ENCODE results near the gene STUM.

STUM gene

DNA sequence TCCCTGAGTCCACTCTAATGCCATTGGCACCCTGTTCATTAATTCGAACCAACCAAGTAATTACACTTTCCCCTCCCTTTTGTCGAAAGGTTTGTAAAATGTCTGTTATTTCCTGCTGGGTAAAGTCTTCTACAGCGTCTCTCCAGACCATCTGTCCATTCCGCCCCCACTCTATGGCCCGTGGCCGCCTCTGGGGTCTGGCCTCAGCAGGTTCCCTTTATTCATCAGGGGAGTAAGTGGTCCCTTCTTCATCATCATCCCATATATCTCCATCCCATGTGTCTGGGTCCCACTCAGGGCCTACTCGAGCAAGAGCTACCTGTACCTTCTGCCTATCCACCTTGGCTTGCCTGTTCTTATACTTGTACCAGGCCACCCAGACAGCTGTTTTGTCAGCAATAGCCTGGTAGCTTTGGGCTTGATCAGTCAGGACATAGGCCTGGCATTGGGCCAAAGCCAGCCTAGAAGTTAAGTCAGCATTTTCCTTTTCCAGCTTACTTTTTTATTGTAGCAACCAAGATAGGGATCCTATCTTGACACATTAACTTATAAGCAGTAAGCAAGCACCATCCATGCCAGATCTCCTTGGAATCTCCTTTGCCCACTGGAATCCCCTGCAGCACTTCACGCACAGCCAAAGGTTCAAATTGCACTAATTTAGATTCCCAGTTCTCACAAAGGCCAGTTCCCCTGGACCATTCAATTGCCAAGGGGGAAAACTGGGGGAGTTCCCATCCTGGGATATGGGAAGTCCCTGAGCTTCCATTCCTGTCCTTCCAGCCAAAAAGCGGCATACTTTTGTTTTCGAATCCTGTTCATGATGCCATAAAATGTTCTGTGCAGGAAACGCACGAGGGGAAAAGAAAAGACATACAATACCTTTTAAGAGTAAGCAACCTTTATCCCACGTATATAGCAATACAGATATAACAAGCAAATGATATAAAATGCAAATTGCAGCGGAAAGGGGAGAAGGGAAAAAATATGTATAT, 6.6 kb upstream of the STUM start:
- TF ChIP-seq, protein P1, sequence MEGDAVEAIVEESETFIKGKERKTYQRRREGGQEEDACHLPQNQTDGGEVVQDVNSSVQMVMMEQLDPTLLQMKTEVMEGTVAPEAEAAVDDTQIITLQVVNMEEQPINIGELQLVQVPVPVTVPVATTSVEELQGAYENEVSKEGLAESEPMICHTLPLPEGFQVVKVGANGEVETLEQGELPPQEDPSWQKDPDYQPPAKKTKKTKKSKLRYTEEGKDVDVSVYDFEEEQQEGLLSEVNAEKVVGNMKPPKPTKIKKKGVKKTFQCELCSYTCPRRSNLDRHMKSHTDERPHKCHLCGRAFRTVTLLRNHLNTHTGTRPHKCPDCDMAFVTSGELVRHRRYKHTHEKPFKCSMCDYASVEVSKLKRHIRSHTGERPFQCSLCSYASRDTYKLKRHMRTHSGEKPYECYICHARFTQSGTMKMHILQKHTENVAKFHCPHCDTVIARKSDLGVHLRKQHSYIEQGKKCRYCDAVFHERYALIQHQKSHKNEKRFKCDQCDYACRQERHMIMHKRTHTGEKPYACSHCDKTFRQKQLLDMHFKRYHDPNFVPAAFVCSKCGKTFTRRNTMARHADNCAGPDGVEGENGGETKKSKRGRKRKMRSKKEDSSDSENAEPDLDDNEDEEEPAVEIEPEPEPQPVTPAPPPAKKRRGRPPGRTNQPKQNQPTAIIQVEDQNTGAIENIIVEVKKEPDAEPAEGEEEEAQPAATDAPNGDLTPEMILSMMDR (IDR thresholded peaks at IDR 0.05; ENCODE audit: control extremely low read depth, extremely low read depth, low read depth, missing control alignments), result no peak
- no peak for DNase-seq (ENCODE audit: extremely low spot score)
- ChIA-PET CTCF (interaction anchor here (1.0 to 1.2 kb wide), 2 partner anchors 17 to 117 kb away, joined by 3 to 5 read pairs; no protein-coding TSS in a partner anchor), POLR2A (no interaction called here)

DNA sequence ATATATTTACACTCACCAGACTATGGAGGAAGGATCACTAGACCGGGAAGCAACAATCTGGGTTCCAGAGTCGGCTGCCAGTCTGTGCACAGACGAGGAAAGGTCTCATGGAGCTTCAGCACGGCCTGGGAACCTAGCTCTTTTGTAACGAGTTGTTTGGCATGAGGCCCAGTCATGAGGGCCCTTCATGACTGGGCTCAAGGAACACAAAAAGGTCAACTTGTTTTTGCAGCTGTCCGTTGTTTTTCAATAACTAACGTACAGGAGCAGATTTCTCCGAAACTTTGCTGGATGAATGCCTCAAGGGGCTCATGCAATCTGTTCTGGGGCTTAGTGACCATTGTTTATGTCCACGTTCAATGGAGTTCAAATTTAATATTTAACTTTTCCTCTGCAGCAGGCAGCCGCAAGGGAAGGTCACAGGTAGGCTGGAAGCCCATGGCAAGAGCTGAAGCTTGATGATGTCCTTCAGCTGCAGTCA, 5.9 kb upstream of the STUM start:
- ChIA-PET POLR2A (no interaction called here), CTCF (interaction anchor here (1.0 to 2.3 kb wide), 4 partner anchors 18 to 285 kb away, joined by 3 to 8 read pairs (median 6); no protein-coding TSS in a partner anchor)
- TF ChIP-seq, protein P1 (IDR thresholded peaks at IDR 0.05; ENCODE audit: control extremely low read depth, extremely low read depth, low read depth, missing control alignments), result no peak
- DNase-seq (ENCODE audit: extremely low spot score), result no peak

DNA sequence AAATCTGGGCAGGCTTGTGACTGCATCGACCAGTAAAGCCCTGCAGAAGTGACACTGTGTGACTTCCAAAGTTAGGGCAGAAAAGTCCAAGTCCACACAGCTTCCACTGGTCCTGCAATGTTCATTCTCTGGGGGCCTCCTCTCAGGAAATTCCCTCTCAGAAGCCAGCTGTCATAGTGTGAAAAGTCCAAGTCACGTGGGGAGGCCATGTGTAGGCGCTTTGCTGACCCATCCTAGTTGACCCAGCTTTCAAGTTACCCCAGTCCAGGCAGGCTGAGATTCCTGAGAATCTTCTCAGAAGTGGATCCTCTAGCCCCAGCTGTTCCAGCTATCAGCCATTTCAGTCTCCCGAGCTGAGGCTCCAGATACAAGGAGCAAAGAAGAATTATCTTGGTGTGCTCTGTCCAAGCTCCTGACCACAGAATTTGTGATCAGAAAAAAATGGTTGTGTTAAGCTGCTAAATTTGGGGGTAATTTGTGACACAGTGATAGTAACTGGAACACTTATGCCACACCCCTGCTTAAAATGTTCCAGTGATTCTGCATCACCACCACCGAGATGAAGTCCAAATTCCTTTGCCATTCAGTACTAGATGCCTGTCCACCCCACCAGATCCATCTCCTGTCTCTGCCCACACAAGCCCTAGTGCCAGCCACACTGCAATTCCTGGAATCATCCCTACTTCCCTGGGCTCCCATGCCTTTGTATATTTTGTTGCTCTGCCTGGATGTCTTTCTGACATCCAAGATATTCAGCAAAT, 2.5 kb upstream of the STUM start:
- ChIA-PET POLR2A (no interaction called here), CTCF (interaction anchor here (1.1 to 3.5 kb wide), 7 partner anchors 12 to 248 kb away, joined by 3 to 12 read pairs (median 4); partner anchors contain the start of gene PARP1)

DNA sequence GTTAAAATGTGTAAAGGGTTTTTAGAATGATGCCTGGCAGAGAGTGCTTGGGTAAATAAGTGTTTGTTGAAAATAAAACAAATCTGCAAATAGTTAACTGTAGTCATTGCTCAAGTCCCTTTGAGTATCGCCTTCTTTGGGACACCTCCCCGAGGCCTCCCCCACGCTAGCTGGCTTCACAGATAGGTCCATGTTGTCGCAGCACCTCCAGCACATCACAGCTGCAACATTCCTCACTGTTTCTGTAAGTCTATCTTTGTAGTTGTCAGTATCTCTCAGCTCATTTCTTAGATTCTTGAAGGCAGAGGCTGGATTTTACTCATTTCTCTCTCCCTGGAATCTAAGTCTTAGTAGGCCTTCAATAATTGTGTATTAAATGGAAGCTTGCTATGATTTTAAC, 1.6 kb upstream of the STUM start:
- ChIA-PET CTCF (interaction anchor here (0.6 to 3.5 kb wide), 19 partner anchors 8 to 893 kb away, joined by 3 to 13 read pairs (median 4); no protein-coding TSS in a partner anchor), POLR2A (no interaction called here)
- DNase-seq (ENCODE audit: extremely low spot score), result no peak
- TF ChIP-seq, protein P1 (IDR thresholded peaks at IDR 0.05; ENCODE audit: control extremely low read depth, extremely low read depth, low read depth, missing control alignments), result no peak

More for the DNA sequence above, 2.5 kb upstream of the STUM start:
- DNase-seq (ENCODE audit: extremely low spot score), result no peak
- TF ChIP-seq, protein P1 (IDR thresholded peaks at IDR 0.05; ENCODE audit: control extremely low read depth, extremely low read depth, low read depth, missing control alignments), result peak; percentile 6

DNA sequence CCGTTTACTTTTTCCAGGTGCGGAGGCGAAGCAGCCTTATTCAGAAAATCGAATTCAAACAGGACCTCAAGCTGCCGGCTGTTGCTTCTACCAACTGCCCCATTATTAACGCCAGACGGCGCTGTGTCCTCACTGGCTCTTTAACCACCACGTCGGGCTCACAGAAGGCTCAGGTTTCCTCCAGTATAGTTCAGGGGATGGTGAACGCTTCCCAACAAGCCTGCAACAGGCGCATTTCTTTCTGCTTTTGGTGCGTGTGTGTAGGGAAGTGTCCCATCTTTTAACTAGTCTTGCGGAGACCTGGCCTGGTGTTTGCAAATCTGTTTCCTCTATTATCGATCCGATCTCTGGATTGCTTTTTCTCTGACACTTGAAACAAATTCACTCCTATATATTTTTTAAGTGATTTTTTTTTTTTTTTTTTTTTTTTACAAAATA, 791 bp upstream of the STUM start:
- CTCF ChIA-PET, result interaction anchor here (0.6 to 3.5 kb wide), 19 partner anchors 9 to 892 kb away, joined by 3 to 13 read pairs (median 4); no protein-coding TSS in a partner anchor
- POLR2A ChIA-PET, result interaction anchor here (0.6 kb wide), 1 partner anchor 788 kb away, joined by 4 read pairs; no protein-coding TSS in a partner anchor
- DNase-seq (ENCODE audit: extremely low spot score), result peak; percentile 85
- TF ChIP-seq, protein P1 (IDR thresholded peaks at IDR 0.05; ENCODE audit: control extremely low read depth, extremely low read depth, low read depth, missing control alignments), result peak; percentile 89

Measured in GM10248 (cell line).